GM21367 (cell line): ENCODE results near the gene NFKBIL1.

Source experiments
- ATAC-seq: cut with Tn5 transposase; IDR thresholded peaks from one replicate; pipeline ENCODE4 v1.9.1; 2021; ENCODE audit not compliant: unreplicated experiment

Gene NFKBIL1

GRCh38 chr6:31559606-31559957 is 12.2 kb downstream of the NFKBIL1 start:
- ATAC-seq = peak; percentile 1

- ATAC-seq = peak; percentile 48
These were observed 12.7 kb downstream of the NFKBIL1 start for GRCh38 chr6:31559958-31560696.

- ATAC-seq = no peak
These were observed 13.3 kb downstream of the NFKBIL1 start for GRCh38 chr6:31560697-31561058.

- ATAC-seq = no peak
These were observed 20.3 kb downstream of the NFKBIL1 start for GRCh38 chr6:31567531-31568370.

GRCh38 chr6:31568537-31568961 is 21.1 kb downstream of the NFKBIL1 start:
- peak; percentile 47 for ATAC-seq

- ATAC-seq = no peak
These were observed 22.6 kb downstream of the NFKBIL1 start for GRCh38 chr6:31569861-31570536.

GRCh38 chr6:31572041-31572911 is 24.9 kb downstream of the NFKBIL1 start, which contains the start of gene LTA:
LTA (plus strand) TSS chr6:31572289; CDS start chr6:31572743, 454 bp downstream.
- no peak for ATAC-seq

- ATAC-seq = no peak
These were observed 26.1 kb downstream of the NFKBIL1 start for GRCh38 chr6:31573239-31574105.

- no peak for ATAC-seq
These were observed 27.0 kb downstream of the NFKBIL1 start for GRCh38 chr6:31574106-31575061.

GRCh38 chr6:31575335-31575901 is 28.0 kb downstream of the NFKBIL1 start, which contains the start of gene TNF:
TNF (plus strand) TSS chr6:31575565; CDS start chr6:31575742, 177 bp downstream.
- ATAC-seq = no peak

GRCh38 chr6:31575952-31576685 is 28.7 kb downstream of the NFKBIL1 start:
- no peak for ATAC-seq

GRCh38 chr6:31576897-31577578 is 29.6 kb downstream of the NFKBIL1 start:
- no peak for ATAC-seq

GRCh38 chr6:31577579-31577966 is 30.2 kb downstream of the NFKBIL1 start:
- no peak for ATAC-seq

GRCh38 chr6:31578184-31579118 is 31.0 kb downstream of the NFKBIL1 start:
- ATAC-seq = no peak

- no peak for ATAC-seq
These were observed 31.7 kb downstream of the NFKBIL1 start for GRCh38 chr6:31579119-31579505.
